MM.1S (cell line): ENCODE results near the gene UBL4A.

Source experiments
- CTCF ChIP-seq: fragments of 300-600 bp; sonication (generic); IDR thresholded peaks from 2 replicates; pipeline ENCODE4 v1.5.1; 2016; ENCODE audit warnings: antibody characterized with exemption, low read length, mixed read lengths
- EZH2 ChIP-seq: fragments of 300-600 bp; sonication (generic); optimal IDR thresholded peaks from 2 replicates; pipeline ENCODE3; 2017; ENCODE audit warnings: low read depth, mild to moderate bottlenecking, antibody characterized with exemption, low read length, mixed read lengths

- TF ChIP-seq CTCF (no peak), EZH2 (no peak)
Measured at GRCh38 chrX:154443479-154443910, 42.9 kb downstream of the UBL4A start.
